IMR-90 (cell line): ENCODE results near the gene COPB1. TPM values are rescaled to one million over a fixed set of nuclear protein-coding genes. Genes with fewer than 3 reads are reported as not detected.

ENCODE experiments used
- ATAC-seq: fragments of 200-7000 bp; cut with Tn5 transposase; 2 replicates; pipeline ENCODE4 v1.9.1; 2020; ENCODE audit warnings: low read depth, mild to moderate bottlenecking, moderate library complexity
- BruUV-seq: library from RNA; stranded (reverse); fragments of 400-500 nt; replicated peaks from 2 replicates; lab custom pipeline; 2021; lab: Mats Ljungman, UMichigan
- CTCF ChIA-PET: fragments of 300-600 bp; formaldehyde crosslinking; extraction: SDS; loops from one replicate; lab custom pipeline; 2021; ENCODE audit warnings: antibody characterized with exemption; lab: Yijun Ruan, JAX
- POLR2A ChIA-PET: fragments of 300-600 bp; sonication (Branson Sonifier 250); formaldehyde crosslinking; loops from one replicate; lab custom pipeline; 2022; ENCODE audit warnings: antibody characterized with exemption; ENCODE audit not compliant: unreplicated experiment; lab: Charles Lee
- DNase-seq: peaks from one replicate; pipeline ENCODE4 v3.0.0; 2013
- H2AFZ ChIP-seq: replicated peaks from 2 replicates; pipeline ENCODE3; 2013; ENCODE audit warnings: low read length, mild to moderate bottlenecking; ENCODE audit not compliant: poor library complexity
- H2AK5ac ChIP-seq: 2 replicates; pipeline ENCODE4 v1.6.1; 2013; ENCODE audit warnings: low read depth, low read length, inconsistent platforms
- H2AK9ac ChIP-seq: replicated peaks from 2 replicates; pipeline ENCODE3; 2013; ENCODE audit warnings: mild to moderate bottlenecking, low read depth, low read length, moderate library complexity; ENCODE audit not compliant: poor library complexity
- H2BK120ac ChIP-seq: 2 replicates; pipeline ENCODE4 v1.6.1; 2013; ENCODE audit warnings: low read depth, low read length, inconsistent platforms
- H2BK15ac ChIP-seq: 3 replicates; pipeline ENCODE4 v1.6.1; 2013; ENCODE audit warnings: low read depth, low read length, inconsistent platforms
- H2BK20ac ChIP-seq: 2 replicates; pipeline ENCODE4 v1.6.1; 2013; ENCODE audit warnings: low read depth, mild to moderate bottlenecking, inconsistent platforms, low read length, moderate library complexity
- H2BK5ac ChIP-seq: 2 replicates; pipeline ENCODE4 v1.6.1; 2013; ENCODE audit warnings: mild to moderate bottlenecking, low read depth, low read length, inconsistent platforms; ENCODE audit not compliant: poor library complexity, severe bottlenecking
- H3K14ac ChIP-seq: replicated peaks from 2 replicates; pipeline ENCODE4 v1.6.1; 2013; ENCODE audit warnings: low read depth, low read length, inconsistent platforms
- H3K18ac ChIP-seq: 2 replicates; pipeline ENCODE4 v1.6.1; 2013; ENCODE audit warnings: low read depth, low read length, control low read depth
- H3K23ac ChIP-seq: 2 replicates; pipeline ENCODE4 v1.6.1; 2013; ENCODE audit warnings: low read depth, low read length, inconsistent platforms
- H3K27ac ChIP-seq: 2 replicates; pipeline ENCODE4 v1.5.1; 2013; ENCODE audit warnings: mild to moderate bottlenecking, control low read depth, low read length; ENCODE audit not compliant: insufficient read depth
- H3K27me3 ChIP-seq: 2 replicates; pipeline ENCODE4 v1.6.1; 2013; ENCODE audit warnings: low read length; ENCODE audit not compliant: control insufficient read depth, insufficient read depth
- H3K36me3 ChIP-seq: 2 replicates; pipeline ENCODE4 v1.6.1; 2013; ENCODE audit warnings: low read length, mixed read lengths; ENCODE audit not compliant: control insufficient read depth, insufficient read depth
- H3K4ac ChIP-seq: 2 replicates; pipeline ENCODE4 v1.6.1; 2013; ENCODE audit warnings: low read depth, low read length, inconsistent platforms
- H3K4me1 ChIP-seq: 2 replicates; pipeline ENCODE4 v1.6.1; 2013; ENCODE audit warnings: low read length, mixed read lengths; ENCODE audit not compliant: control insufficient read depth, insufficient read depth
- H3K4me2 ChIP-seq: 2 replicates; pipeline ENCODE4 v1.6.1; 2013; ENCODE audit warnings: low read depth, mild to moderate bottlenecking, control low read depth, low read length, moderate library complexity
- H3K4me3 ChIP-seq: 2 replicates; pipeline ENCODE4 v1.5.1; 2013; ENCODE audit warnings: low read depth, mild to moderate bottlenecking, control low read depth, low read length, moderate library complexity; ENCODE audit not compliant: insufficient read depth
- H3K56ac ChIP-seq: 2 replicates; pipeline ENCODE4 v1.6.1; 2013; ENCODE audit warnings: low read length, inconsistent platforms; ENCODE audit not compliant: insufficient read depth; ENCODE audit errors: extremely low read depth
- H3K79me1 ChIP-seq, 2 experiments: 2 replicates each; pipeline ENCODE4 v1.6.1; 2013; ENCODE audit warnings: low read length in 2 of 2, inconsistent platforms in 1 of 2, low read depth in 1 of 2
- H3K9ac ChIP-seq: 2 replicates; pipeline ENCODE4 v1.6.1; 2013; ENCODE audit warnings: low read depth, low read length, control low read depth
- H3K9me1 ChIP-seq: 2 replicates; pipeline ENCODE4 v1.6.1; 2013; ENCODE audit warnings: low read length, inconsistent platforms; ENCODE audit not compliant: insufficient read depth
- H3K9me3 ChIP-seq: 2 replicates; pipeline ENCODE4 v1.6.1; 2013; ENCODE audit warnings: low read length; ENCODE audit not compliant: control insufficient read depth, insufficient read depth
- H4K20me1 ChIP-seq: 2 replicates; pipeline ENCODE4 v1.6.1; 2013; ENCODE audit warnings: low read length, inconsistent platforms; ENCODE audit not compliant: insufficient read depth
- H4K5ac ChIP-seq: 2 replicates; pipeline ENCODE4 v1.6.1; 2013; ENCODE audit warnings: mild to moderate bottlenecking, low read depth, low read length, control low read depth
- H4K8ac ChIP-seq, 2 experiments: 2 replicates each; pipeline ENCODE4 v1.6.1; 2013; ENCODE audit warnings: low read depth in 2 of 2, low read length in 2 of 2, control low read depth in 1 of 2, inconsistent platforms in 1 of 2
- H4K91ac ChIP-seq: 2 replicates; pipeline ENCODE4 v1.6.1; 2013; ENCODE audit warnings: low read depth, low read length, inconsistent platforms; ENCODE audit not compliant: insufficient read depth
- BHLHE40 ChIP-seq: fragments of 150-350 bp; IDR thresholded peaks from 2 replicates; pipeline ENCODE4 v1.6.1; 2016; ENCODE audit warnings: mild to moderate bottlenecking, low read depth, low read length
- CEBPB ChIP-seq: IDR thresholded peaks from 2 replicates; pipeline ENCODE4 v1.6.1; 2012; ENCODE audit warnings: low read depth, low read length, improper control_type of control experiment
- CHD1 ChIP-seq: IDR thresholded peaks from 2 replicates; pipeline ENCODE4 v1.6.1; 2012; ENCODE audit warnings: low read depth, low read length, improper control_type of control experiment
- CTCF ChIP-seq: conservative IDR thresholded peaks from 2 replicates; pipeline ENCODE4 v1.5.1; 2012; ENCODE audit warnings: mild to moderate bottlenecking, low read depth, low read length, improper control_type of control experiment
- ELK1 ChIP-seq: fragments of 150-350 bp; IDR thresholded peaks from 2 replicates; pipeline ENCODE4 v1.6.1; 2016; ENCODE audit warnings: low read depth, mild to moderate bottlenecking, low read length, moderate library complexity, borderline replicate concordance
- FOS ChIP-seq: fragments of 150-350 bp; IDR thresholded peaks from 2 replicates; pipeline ENCODE4 v1.6.1; 2016; ENCODE audit warnings: low read depth, low read length
- MAFK ChIP-seq: IDR thresholded peaks from 2 replicates; pipeline ENCODE4 v1.6.1; 2012; ENCODE audit warnings: low read depth, low read length, improper control_type of control experiment
- MAZ ChIP-seq: IDR thresholded peaks from 2 replicates; pipeline ENCODE4 v1.6.1; 2012; ENCODE audit warnings: low read depth, mild to moderate bottlenecking, low read length, improper control_type of control experiment, moderate library complexity, borderline replicate concordance
- MXI1 ChIP-seq: IDR thresholded peaks from 2 replicates; pipeline ENCODE4 v1.6.1; 2012; ENCODE audit warnings: low read depth, mild to moderate bottlenecking, low read length, moderate library complexity, borderline replicate concordance
- NFE2L2 ChIP-seq: fragments of 150-350 bp; IDR thresholded peaks from 2 replicates; pipeline ENCODE4 v1.6.1; 2016; ENCODE audit warnings: low read depth, mild to moderate bottlenecking, low read length
- POLR2A ChIP-seq: IDR thresholded peaks from 2 replicates; pipeline ENCODE4 v1.6.1; 2012; ENCODE audit warnings: mild to moderate bottlenecking, low read depth, low read length
- RFX5 ChIP-seq: IDR thresholded peaks from 2 replicates; pipeline ENCODE4 v1.8.0; 2012; ENCODE audit warnings: low read depth, mild to moderate bottlenecking, low read length, moderate library complexity
- SMC3 ChIP-seq: fragments of 150-350 bp; IDR thresholded peaks from 2 replicates; pipeline ENCODE4 v1.6.1; 2016; ENCODE audit warnings: low read depth, mild to moderate bottlenecking, antibody characterized with exemption, low read length, moderate library complexity
- WGBS, 2 experiments: methylation state at CpG; one replicate each; pipeline versions ENCODE4 v1.1.5 to v1.1.7; 2013; ENCODE audit warnings: missing lambda C conversion rate in 2 of 2; ENCODE audit not compliant: insufficient read length in 1 of 2; ENCODE audit errors: extremely low coverage in 2 of 2; 5-methylcytosine and 5-hydroxymethylcytosine counted together
- dilution Hi-C: fragments of 300-500 bp; cut with HindIII; formaldehyde crosslinking; loops from one replicate; pipeline ENCODE4 v1.14.3; 2018; ENCODE audit warnings: low sequenced_read_pairs; ENCODE audit not compliant: unreplicated experiment
- in situ Hi-C: fragments of 300-500 bp; cut with MboI; formaldehyde crosslinking; loops from 3 replicates; pipeline ENCODE4 v1.14.3; 2019; ENCODE audit warnings: low sequenced_read_pairs, inconsistent platforms, mixed read lengths
- intact Hi-C: fragments of 100-400 bp; cut with micrococcal nuclease; formaldehyde crosslinking; loops from 2 replicates; pipeline ENCODE4 v1.10.0; 2022
- polyA plus RNA-seq, 3 experiments: library from polyadenylated mRNA; depleted of rRNA; stranded (reverse); fragments of >200 nt; gene quantifications; 2 replicates each; pipeline ENCODE4 v1.2.3, GENCODE V29; 2012; ENCODE audit warnings: low replicate concordance in 1 of 3
- total RNA-seq: library from RNA; depleted of rRNA; stranded (reverse); fragments of >200 nt; gene quantifications from 2 replicates; pipeline ENCODE4 v1.2.3, GENCODE V29; 2012

COPB1 gene
- total and polyA plus RNA-seq, 2 of the 4 experiments (the other 2 are of a cell fraction), result 136 to 341 TPM

GRCh38 chr11:14529321-14529720, 29.7 kb upstream of the COPB1 start:
- ChIA-PET POLR2A (no interaction called here), CTCF (no interaction called here)
- no peak for DNase-seq
- Histone ChIP-seq H3K79me1 (no peaks in the 10 kb centered on the region), H2BK15ac (no peak overlapping the region), H2AK5ac (no peak overlapping the region), H2BK120ac (no peak overlapping the region), H4K8ac (no peak overlapping the region), H3K9ac (no peak overlapping the region), H3K4me1 (no peaks in the 10 kb centered on the region), H3K18ac (no peak overlapping the region), H3K9me1 (no peaks in the 10 kb centered on the region), H4K20me1 (no peaks in the 10 kb centered on the region), H4K5ac (no peak overlapping the region), H2BK20ac (no peak overlapping the region), H3K36me3 (no peaks in the 10 kb centered on the region), H3K23ac (no peak overlapping the region), H3K14ac (no peak overlapping the region), H2AFZ (no peak overlapping the region), H3K4me2 (no peak overlapping the region), H2BK5ac (no peak overlapping the region), H2AK9ac (no peak overlapping the region), H4K91ac (no peak overlapping the region), H3K56ac (no peak overlapping the region), H3K27me3 (peaks cover 3% of the 10 kb centered on the region; the same call in 1 of the 2 replicates), H3K4ac (no peak overlapping the region), H3K4me3 (no peak overlapping the region), H3K9me3 (no peaks in the 10 kb centered on the region), H3K27ac (no peak overlapping the region)
- no TSS peak for BruUV-seq
- no CpG with 5 or more reads among the region's 3 CpGs for WGBS, 2 experiments
- TF ChIP-seq RFX5 (no peak), MAFK (no peak), CEBPB (no peak), CHD1 (no peak), MXI1 (no peak), MAZ (no peak), FOS (no peak), NFE2L2 (no peak), BHLHE40 (no peak), SMC3 (no peak), CTCF (no peak), ELK1 (no peak), POLR2A (no peak)
- in situ Hi-C loops (no loop called here), intact Hi-C loops (loop anchor here (10.0 kb wide), 1 partner anchor 665 kb away; no protein-coding TSS in a partner anchor), dilution Hi-C loops (no loop called here)
- ATAC-seq, result no peak
